ENCODE data around the gene ADRA2B.

GRCh38 chr2:96138179-96139145 is 22.1 kb upstream of the ADRA2B start, which contains the start of gene ASTL:
- no peak for TF ChIP-seq POLR2A (IDR thresholded peaks at IDR 0.05)
- TF ChIP-seq, protein P1, sequence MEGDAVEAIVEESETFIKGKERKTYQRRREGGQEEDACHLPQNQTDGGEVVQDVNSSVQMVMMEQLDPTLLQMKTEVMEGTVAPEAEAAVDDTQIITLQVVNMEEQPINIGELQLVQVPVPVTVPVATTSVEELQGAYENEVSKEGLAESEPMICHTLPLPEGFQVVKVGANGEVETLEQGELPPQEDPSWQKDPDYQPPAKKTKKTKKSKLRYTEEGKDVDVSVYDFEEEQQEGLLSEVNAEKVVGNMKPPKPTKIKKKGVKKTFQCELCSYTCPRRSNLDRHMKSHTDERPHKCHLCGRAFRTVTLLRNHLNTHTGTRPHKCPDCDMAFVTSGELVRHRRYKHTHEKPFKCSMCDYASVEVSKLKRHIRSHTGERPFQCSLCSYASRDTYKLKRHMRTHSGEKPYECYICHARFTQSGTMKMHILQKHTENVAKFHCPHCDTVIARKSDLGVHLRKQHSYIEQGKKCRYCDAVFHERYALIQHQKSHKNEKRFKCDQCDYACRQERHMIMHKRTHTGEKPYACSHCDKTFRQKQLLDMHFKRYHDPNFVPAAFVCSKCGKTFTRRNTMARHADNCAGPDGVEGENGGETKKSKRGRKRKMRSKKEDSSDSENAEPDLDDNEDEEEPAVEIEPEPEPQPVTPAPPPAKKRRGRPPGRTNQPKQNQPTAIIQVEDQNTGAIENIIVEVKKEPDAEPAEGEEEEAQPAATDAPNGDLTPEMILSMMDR (IDR thresholded peaks at IDR 0.05): no peak

Measured in lower leg skin (tissue), 3 donors.